ENCODE results near the gene FAM229B.

The FAM229B gene

DNA sequence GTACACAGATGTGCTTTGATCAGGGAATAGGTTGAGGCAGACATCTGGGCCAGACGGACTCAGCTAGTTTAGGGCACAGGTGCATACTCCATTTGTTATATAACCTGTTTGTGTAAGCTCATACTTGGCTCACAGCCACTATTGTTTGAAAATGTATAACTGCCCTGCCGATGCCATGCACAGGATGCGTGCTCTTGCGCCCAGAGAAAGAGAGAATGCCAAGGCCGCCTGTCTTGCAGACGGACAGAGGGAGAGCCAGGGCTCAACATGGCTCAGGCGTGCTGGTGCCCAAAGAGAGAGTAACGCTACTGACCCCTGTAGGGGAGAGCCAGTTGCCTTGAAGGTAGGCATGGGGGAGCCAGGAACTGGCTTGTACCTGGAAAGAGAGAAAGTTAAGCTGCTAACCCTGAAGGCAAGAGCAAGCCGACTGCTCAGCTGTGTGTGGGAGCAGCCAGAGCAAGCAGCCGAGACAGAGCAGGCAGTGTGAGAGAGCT lies 57.7 kb downstream of the FAM229B start:
- DNase-seq: no peak

DNA sequence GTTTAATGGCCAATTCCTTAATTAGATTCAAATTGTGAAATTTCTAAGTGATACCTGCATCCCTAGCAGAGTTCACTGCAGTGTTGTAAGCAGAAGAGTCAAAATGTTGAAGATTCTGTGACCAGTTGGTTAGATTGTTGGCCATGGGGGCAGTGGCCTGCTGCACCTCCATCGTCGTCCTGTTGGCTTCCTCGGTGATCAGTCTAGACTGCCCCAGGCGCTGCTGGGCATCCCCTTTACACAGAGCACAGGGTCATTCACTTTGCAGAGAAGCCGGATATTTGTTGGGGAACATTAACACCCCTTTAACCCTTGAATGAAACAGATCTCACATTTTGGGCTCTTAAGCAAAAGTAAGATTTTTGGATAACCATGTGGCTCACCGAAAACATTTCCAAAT lies 60.7 kb downstream of the FAM229B start:
- no peak for DNase-seq

DNA sequence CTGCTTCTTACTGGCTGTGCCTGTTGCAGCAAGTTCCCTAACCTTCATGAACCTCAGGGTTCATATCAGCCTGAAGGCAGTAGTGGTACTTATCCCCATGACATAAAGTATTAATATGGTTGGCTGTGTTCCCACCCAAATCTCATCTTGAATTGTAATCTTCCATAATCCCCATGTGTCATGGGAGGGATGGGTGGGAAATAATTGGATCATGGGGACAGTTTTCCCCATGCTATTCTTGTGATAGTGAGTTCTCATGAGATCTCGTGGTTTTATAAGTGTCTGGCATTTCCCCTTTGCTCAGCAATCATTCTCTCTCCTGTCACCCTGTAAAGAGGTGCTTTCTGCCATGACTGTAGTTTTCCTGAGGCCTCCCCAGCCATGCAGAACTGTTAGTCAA lies 61.8 kb downstream of the FAM229B start:
- no peak for DNase-seq

DNA sequence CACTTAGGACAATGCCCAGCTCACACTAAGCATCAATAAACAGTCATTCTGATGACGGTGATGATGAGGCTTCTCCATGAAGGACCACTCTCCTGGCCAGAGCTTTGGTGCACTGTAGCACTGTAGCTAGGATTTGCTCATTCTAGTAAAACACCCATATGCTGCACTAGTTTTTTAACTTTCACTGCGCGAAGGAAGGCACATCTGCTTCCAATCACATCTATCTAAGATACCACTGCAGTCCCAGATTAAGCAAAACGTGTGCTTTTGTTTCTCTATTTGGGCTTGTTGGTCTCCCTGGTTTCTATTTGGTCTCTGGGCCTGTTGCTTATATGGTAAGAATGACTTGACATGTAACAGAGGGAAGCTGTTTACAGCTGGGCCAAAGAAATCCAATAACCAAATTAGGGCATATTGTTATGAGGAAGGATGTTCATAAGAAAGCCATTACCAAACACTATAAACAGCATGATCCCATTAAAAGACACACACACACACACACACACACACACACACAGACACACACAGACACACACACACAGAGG lies 62.4 kb downstream of the FAM229B start:
- DNase-seq: no peak

DNA sequence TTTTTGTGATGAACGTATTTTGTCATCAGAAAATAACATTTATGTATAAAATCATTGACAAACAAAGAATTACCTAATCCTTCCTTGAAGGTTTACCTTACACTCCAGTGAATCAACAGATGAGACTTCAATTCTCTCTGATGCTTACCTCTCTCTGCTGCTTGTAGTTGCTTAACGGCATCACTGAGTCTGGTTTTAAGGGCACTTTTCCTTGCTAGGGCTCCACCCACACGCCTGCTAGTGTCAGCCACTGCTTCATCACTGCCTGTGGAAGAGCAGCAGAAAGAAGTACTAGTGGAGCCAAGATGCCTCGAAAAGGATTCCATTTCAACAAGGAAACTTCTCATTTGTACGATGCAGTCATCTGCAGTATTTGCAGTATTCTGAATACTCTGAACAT lies 63.0 kb downstream of the FAM229B start:
- no peak for DNase-seq
